K562 (cell line): ENCODE data around the gene UNC13C.

Source experiments
- ZFP36 ChIP-seq: fragments of 150-350 bp; IDR thresholded peaks from 2 replicates; pipeline ENCODE4 v1.6.1; 2018; ENCODE audit warnings: low read length, low read depth; ENCODE audit not compliant: partially characterized antibody
- TF ChIP-seq, protein P1 (sequence below), 2 experiments: fragments of 450-650 bp; formaldehyde crosslinking in 1 of 2; IDR thresholded peaks; 2 replicates each; pipeline versions ENCODE4 v1.4.0 to v1.6.1; 2014 to 2020; ENCODE audit warnings: mild to moderate bottlenecking in 2 of 2, borderline replicate concordance in 1 of 2, low read depth in 1 of 2

- TF ChIP-seq ZFP36, result no peak
- TF ChIP-seq, protein P1, sequence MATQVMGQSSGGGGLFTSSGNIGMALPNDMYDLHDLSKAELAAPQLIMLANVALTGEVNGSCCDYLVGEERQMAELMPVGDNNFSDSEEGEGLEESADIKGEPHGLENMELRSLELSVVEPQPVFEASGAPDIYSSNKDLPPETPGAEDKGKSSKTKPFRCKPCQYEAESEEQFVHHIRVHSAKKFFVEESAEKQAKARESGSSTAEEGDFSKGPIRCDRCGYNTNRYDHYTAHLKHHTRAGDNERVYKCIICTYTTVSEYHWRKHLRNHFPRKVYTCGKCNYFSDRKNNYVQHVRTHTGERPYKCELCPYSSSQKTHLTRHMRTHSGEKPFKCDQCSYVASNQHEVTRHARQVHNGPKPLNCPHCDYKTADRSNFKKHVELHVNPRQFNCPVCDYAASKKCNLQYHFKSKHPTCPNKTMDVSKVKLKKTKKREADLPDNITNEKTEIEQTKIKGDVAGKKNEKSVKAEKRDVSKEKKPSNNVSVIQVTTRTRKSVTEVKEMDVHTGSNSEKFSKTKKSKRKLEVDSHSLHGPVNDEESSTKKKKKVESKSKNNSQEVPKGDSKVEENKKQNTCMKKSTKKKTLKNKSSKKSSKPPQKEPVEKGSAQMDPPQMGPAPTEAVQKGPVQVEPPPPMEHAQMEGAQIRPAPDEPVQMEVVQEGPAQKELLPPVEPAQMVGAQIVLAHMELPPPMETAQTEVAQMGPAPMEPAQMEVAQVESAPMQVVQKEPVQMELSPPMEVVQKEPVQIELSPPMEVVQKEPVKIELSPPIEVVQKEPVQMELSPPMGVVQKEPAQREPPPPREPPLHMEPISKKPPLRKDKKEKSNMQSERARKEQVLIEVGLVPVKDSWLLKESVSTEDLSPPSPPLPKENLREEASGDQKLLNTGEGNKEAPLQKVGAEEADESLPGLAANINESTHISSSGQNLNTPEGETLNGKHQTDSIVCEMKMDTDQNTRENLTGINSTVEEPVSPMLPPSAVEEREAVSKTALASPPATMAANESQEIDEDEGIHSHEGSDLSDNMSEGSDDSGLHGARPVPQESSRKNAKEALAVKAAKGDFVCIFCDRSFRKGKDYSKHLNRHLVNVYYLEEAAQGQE (IDR thresholded peaks at IDR 0.05; ENCODE audit: borderline replicate concordance), result no peak
- TF ChIP-seq, protein P1 (CRISPR knock-in tag; IDR thresholded peaks at IDR 0.05; ENCODE audit: low read depth), result no peak
Measured at GRCh38 chr15:54109014-54109413, 130.8 kb downstream of the UNC13C start.
